HCT116 (cell line): ENCODE results near the gene CDH13. TPM values are rescaled to one million over a fixed set of nuclear protein-coding genes. Genes with fewer than 3 reads are reported as not detected.

ENCODE experiments used
- ATAC-seq: fragments of 200-7000 bp; cut with Tn5 transposase; 2 replicates; pipeline ENCODE4 v1.9.1; 2020; ENCODE audit warnings: mild to moderate bottlenecking, moderate library complexity
- BruUV-seq: library from RNA; stranded (reverse); fragments of 400-500 nt; replicated peaks from 2 replicates; lab custom pipeline; 2021; lab: Mats Ljungman, UMichigan
- CTCF ChIA-PET: fragments of 300-600 bp; sonication (Branson Sonifier 250); formaldehyde crosslinking; loops from one replicate; lab custom pipeline; 2021; ENCODE audit warnings: antibody characterized with exemption; lab: Charles Lee
- POLR2A ChIA-PET: fragments of 300-600, 350-600 bp; sonication (Branson Sonifier 250); formaldehyde crosslinking; loops from one replicate; lab custom pipeline; 2021; ENCODE audit warnings: antibody characterized with exemption; lab: Charles Lee
- RAD21 ChIA-PET, 2 experiments: fragments of 300-600 bp; sonication (Branson Sonifier 250); formaldehyde crosslinking; loops; one replicate each; lab custom pipeline; 2023; ENCODE audit warnings: low total read pairs in 2 of 2; ENCODE audit not compliant: uncharacterized antibody in 2 of 2, unreplicated experiment in 2 of 2, low non-redundant PET in 1 of 2; lab: Charles Lee
- DNase-seq: peaks from one replicate; pipeline ENCODE4 v3.0.0-alpha.2; 2010; ENCODE audit warnings: low read depth, low spot score
- H2AFZ ChIP-seq: fragments of 200-600 bp; shearing (Covaris generic), sonication (generic); 2 replicates; pipeline ENCODE4 v1.6.1; 2017; ENCODE audit warnings: low read depth, mixed run types, mixed read lengths, antibody characterized with exemption, low read length; ENCODE audit not compliant: poor library complexity, severe bottlenecking
- H3K27ac ChIP-seq: 2 replicates; pipeline ENCODE4 v1.5.1; 2012; ENCODE audit warnings: low read depth, low read length
- H3K27me3 ChIP-seq: fragments of 200-600 bp; sonication (generic); 2 replicates; pipeline ENCODE4 v1.6.1; 2016; ENCODE audit warnings: mixed run types, low read length, mixed read lengths; ENCODE audit not compliant: insufficient read depth
- H3K36me3 ChIP-seq, 2 experiments: fragments of 200-500 bp in 1 of 2; fragments of 200-600 bp in 1 of 2; sonication (Bioruptor generic) in 1 of 2; sonication (generic) in 1 of 2; 2 replicates each; pipeline versions ENCODE4 v1.5.1 to v1.6.1; 2014 to 2016; ENCODE audit warnings: low read length in 2 of 2, inconsistent platforms in 1 of 2, mixed read lengths in 1 of 2, mixed run types in 1 of 2; ENCODE audit not compliant: insufficient read depth in 2 of 2, control insufficient read depth in 1 of 2
- H3K4me1 ChIP-seq, 2 experiments: fragments of 200-600 bp in 1 of 2; sonication (generic) in 1 of 2; 2 replicates each; pipeline versions ENCODE4 v1.5.1 to v1.6.1; 2012 to 2017; ENCODE audit warnings: low read length in 2 of 2, inconsistent platforms in 1 of 2, mild to moderate bottlenecking in 1 of 2, mixed read lengths in 1 of 2, mixed run types in 1 of 2, moderate library complexity in 1 of 2; ENCODE audit not compliant: insufficient read depth in 2 of 2, control insufficient read depth in 1 of 2
- H3K4me2 ChIP-seq: fragments of 200-600 bp; sonication (generic); 2 replicates; pipeline ENCODE4 v1.6.1; 2017; ENCODE audit warnings: mixed run types, low read length, mixed read lengths
- H3K4me3 ChIP-seq, 2 experiments: fragments of 200-600 bp in 1 of 2; sonication (generic) in 1 of 2; replicated peaks in 1 of 2; 2 replicates each; pipeline ENCODE4 v1.5.1; 2011 to 2016; ENCODE audit warnings: low read length in 2 of 2, control low read depth in 1 of 2, low read depth in 1 of 2, mild to moderate bottlenecking in 1 of 2, mixed read lengths in 1 of 2, mixed run types in 1 of 2
- H3K79me2 ChIP-seq: fragments of 200-600 bp; sonication (generic); 2 replicates; pipeline ENCODE4 v1.6.1; 2017; ENCODE audit warnings: mild to moderate bottlenecking, mixed run types, low read length, moderate library complexity, mixed read lengths; ENCODE audit not compliant: insufficient read depth
- H3K9ac ChIP-seq: fragments of 200-600 bp; sonication (generic); 2 replicates; pipeline ENCODE4 v1.6.1; 2016; ENCODE audit warnings: low read length, mixed read lengths
- H3K9me2 ChIP-seq: fragments of 200-600 bp; sonication (generic), shearing (Covaris generic); 2 replicates; pipeline ENCODE4 v1.6.1; 2017; ENCODE audit warnings: mixed run types, mild to moderate bottlenecking, moderate library complexity; ENCODE audit not compliant: insufficient read depth
- H3K9me3 ChIP-seq, 2 experiments: fragments of 200-500 bp in 1 of 2; fragments of 200-600 bp in 1 of 2; sonication (Bioruptor generic) in 1 of 2; sonication (generic) in 1 of 2; 2 replicates each; pipeline ENCODE4 v1.6.1; 2014 to 2017; ENCODE audit warnings: low read length in 2 of 2, mixed read lengths in 2 of 2, inconsistent platforms in 1 of 2, low read depth in 1 of 2, mild to moderate bottlenecking in 1 of 2, mixed run types in 1 of 2, moderate library complexity in 1 of 2; ENCODE audit not compliant: control insufficient read depth in 1 of 2, insufficient read depth in 1 of 2
- H4K20me1 ChIP-seq: fragments of 200-600 bp; sonication (generic), shearing (Covaris generic); 2 replicates; pipeline ENCODE4 v1.6.1; 2017; ENCODE audit warnings: mixed run types, mild to moderate bottlenecking, moderate library complexity; ENCODE audit not compliant: insufficient read depth
- CBX3 ChIP-seq: IDR thresholded peaks from 2 replicates; pipeline ENCODE4 v1.6.1; 2012; ENCODE audit warnings: low read depth
- CEBPB ChIP-seq: IDR thresholded peaks from 2 replicates; pipeline ENCODE4 v1.6.1; 2012; ENCODE audit warnings: low read depth
- EGR1 ChIP-seq: IDR thresholded peaks from 2 replicates; pipeline ENCODE4 v1.6.1; 2012; ENCODE audit warnings: low read depth
- EZH2 ChIP-seq: fragments of 200-600 bp; sonication (generic); IDR thresholded peaks from 2 replicates; pipeline ENCODE4 v1.6.1; 2017; ENCODE audit warnings: antibody characterized with exemption, mixed run types
- EZH2phosphoT487 ChIP-seq: fragments of 200-600 bp; IDR thresholded peaks from 2 replicates; pipeline ENCODE4 v1.6.1; 2018; ENCODE audit warnings: antibody characterized with exemption, borderline replicate concordance
- POLR2AphosphoS5 ChIP-seq: IDR thresholded peaks from 2 replicates; pipeline ENCODE4 v1.6.1; 2011; ENCODE audit warnings: mild to moderate bottlenecking, low read depth, low read length, moderate library complexity
- RAD21 ChIP-seq: IDR thresholded peaks from 2 replicates; pipeline ENCODE4 v1.6.1; 2012; ENCODE audit warnings: low read depth, mild to moderate bottlenecking
- TCF7L2 ChIP-seq: IDR thresholded peaks from 2 replicates; pipeline ENCODE4 v1.7.0; 2011; ENCODE audit warnings: borderline replicate concordance, inconsistent platforms; ENCODE audit not compliant: insufficient read depth, insufficient read length; ENCODE audit errors: extremely low read depth
- YY1 ChIP-seq: IDR thresholded peaks from 2 replicates; pipeline ENCODE4 v1.6.1; 2011; ENCODE audit warnings: low read length, low read depth, moderate library complexity, mild to moderate bottlenecking; ENCODE audit not compliant: insufficient replicate concordance; ENCODE audit errors: extremely low read depth
- ZFX ChIP-seq: fragments of 450-650 bp; IDR thresholded peaks from 2 replicates; pipeline ENCODE4 v1.6.1; 2017
- ZNF274 ChIP-seq: fragments of 200-500 bp; sonication (Bioruptor generic); IDR thresholded peaks from 2 replicates; pipeline ENCODE4 v1.6.1; 2014; ENCODE audit warnings: mild to moderate bottlenecking, low read depth, low read length, inconsistent platforms
- intact Hi-C: fragments of 100-400 bp; cut with micrococcal nuclease; formaldehyde crosslinking; loops from 2 replicates; pipeline ENCODE4 v1.10.0; 2022
- total RNA-seq: library from RNA; stranded (reverse); gene quantifications from one replicate; pipeline ENCODE4 v1.2.1, GENCODE V29; 2021; ENCODE audit not compliant: unreplicated experiment
- TF ChIP-seq, protein P1 (sequence below): IDR thresholded peaks from 2 replicates; pipeline ENCODE4 v1.6.1; 2012; ENCODE audit warnings: low read depth
- TF ChIP-seq, protein P2 (sequence below), 3 experiments: fragments of 200-600 bp in 1 of 3; sonication (generic) in 1 of 3; IDR thresholded peaks in 2 of 3; conservative IDR thresholded peaks in 1 of 3; 2 replicates each; pipeline ENCODE4 v1.5.1; 2012 to 2017; ENCODE audit warnings: low read depth in 2 of 3, low read length in 2 of 3, antibody characterized with exemption in 1 of 3, borderline replicate concordance in 1 of 3, control low read depth in 1 of 3, mild to moderate bottlenecking in 1 of 3, mixed read lengths in 1 of 3, mixed run types in 1 of 3, moderate library complexity in 1 of 3; ENCODE audit not compliant: insufficient read depth in 1 of 3
- TF ChIP-seq, protein P3 (sequence below): IDR thresholded peaks from 2 replicates; pipeline ENCODE4 v1.6.1; 2012

The CDH13 gene
- total RNA-seq, 1 experiment from 2014 or later: not detected

DNA sequence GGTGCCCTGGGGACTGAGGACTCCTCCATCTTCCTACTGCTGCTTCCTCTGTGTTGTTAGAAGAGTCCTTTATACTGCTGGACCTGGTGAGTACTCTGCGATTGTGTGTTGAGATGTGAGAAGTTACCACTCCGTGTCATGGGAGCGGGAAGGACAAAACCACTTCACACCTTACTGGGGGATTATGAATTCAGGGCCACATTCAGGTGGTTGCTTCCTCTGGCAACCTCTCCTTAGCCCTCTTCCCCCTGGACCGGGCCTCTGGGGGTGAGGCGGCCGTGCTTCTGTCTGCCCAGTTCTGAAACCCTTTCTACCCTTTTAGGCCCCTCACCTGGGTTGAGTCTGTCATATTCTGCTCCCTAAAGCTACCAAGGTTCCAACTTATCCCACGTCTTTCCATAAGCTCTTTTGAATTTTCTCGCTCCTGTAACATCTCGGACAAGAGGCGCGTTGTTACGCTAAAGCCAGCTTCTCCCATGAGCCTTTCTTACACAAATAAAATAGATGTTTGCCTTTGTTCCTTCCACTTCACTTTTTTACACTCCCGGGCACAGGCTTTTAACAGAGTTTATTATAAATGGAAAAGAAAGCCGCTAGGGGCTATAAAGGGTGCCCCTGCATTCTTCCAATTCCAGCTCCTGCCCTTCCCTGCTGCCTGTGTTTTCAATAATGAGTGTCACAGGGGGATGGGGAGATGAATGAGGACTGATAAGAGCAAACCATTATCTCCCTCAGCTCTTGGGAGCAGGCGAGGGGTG is 20.7 kb upstream of the CDH13 start:
- no peak overlapping the region for H3K4me3 ChIP-seq
- H3K9ac ChIP-seq: no peak overlapping the region
- no peak overlapping the region for H3K4me2 ChIP-seq
- H3K36me3 ChIP-seq: no peaks in the 10 kb centered on the region
- no peak for DNase-seq
- H4K20me1 ChIP-seq: no peaks in the 10 kb centered on the region
- H3K27me3 ChIP-seq: 0 out of 2 replicates have a peak, but pooled peaks cover 8% of the 10 kb centered on the region
- H3K79me2 ChIP-seq: no peaks in the 10 kb centered on the region
- POLR2A ChIA-PET: no interaction called here
- no peaks in the 10 kb centered on the region for H3K4me1 ChIP-seq
- no peak overlapping the region for H3K27ac ChIP-seq
- TF ChIP-seq EZH2phosphoT487: no peak
- TF ChIP-seq ZNF274: no peak
- no peak for TF ChIP-seq CBX3
- no peak for TF ChIP-seq EGR1
- no peak for TF ChIP-seq TCF7L2
- TF ChIP-seq, protein P1, sequence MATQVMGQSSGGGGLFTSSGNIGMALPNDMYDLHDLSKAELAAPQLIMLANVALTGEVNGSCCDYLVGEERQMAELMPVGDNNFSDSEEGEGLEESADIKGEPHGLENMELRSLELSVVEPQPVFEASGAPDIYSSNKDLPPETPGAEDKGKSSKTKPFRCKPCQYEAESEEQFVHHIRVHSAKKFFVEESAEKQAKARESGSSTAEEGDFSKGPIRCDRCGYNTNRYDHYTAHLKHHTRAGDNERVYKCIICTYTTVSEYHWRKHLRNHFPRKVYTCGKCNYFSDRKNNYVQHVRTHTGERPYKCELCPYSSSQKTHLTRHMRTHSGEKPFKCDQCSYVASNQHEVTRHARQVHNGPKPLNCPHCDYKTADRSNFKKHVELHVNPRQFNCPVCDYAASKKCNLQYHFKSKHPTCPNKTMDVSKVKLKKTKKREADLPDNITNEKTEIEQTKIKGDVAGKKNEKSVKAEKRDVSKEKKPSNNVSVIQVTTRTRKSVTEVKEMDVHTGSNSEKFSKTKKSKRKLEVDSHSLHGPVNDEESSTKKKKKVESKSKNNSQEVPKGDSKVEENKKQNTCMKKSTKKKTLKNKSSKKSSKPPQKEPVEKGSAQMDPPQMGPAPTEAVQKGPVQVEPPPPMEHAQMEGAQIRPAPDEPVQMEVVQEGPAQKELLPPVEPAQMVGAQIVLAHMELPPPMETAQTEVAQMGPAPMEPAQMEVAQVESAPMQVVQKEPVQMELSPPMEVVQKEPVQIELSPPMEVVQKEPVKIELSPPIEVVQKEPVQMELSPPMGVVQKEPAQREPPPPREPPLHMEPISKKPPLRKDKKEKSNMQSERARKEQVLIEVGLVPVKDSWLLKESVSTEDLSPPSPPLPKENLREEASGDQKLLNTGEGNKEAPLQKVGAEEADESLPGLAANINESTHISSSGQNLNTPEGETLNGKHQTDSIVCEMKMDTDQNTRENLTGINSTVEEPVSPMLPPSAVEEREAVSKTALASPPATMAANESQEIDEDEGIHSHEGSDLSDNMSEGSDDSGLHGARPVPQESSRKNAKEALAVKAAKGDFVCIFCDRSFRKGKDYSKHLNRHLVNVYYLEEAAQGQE: no peak
- TF ChIP-seq CEBPB: no peak
- TF ChIP-seq, protein P2, sequence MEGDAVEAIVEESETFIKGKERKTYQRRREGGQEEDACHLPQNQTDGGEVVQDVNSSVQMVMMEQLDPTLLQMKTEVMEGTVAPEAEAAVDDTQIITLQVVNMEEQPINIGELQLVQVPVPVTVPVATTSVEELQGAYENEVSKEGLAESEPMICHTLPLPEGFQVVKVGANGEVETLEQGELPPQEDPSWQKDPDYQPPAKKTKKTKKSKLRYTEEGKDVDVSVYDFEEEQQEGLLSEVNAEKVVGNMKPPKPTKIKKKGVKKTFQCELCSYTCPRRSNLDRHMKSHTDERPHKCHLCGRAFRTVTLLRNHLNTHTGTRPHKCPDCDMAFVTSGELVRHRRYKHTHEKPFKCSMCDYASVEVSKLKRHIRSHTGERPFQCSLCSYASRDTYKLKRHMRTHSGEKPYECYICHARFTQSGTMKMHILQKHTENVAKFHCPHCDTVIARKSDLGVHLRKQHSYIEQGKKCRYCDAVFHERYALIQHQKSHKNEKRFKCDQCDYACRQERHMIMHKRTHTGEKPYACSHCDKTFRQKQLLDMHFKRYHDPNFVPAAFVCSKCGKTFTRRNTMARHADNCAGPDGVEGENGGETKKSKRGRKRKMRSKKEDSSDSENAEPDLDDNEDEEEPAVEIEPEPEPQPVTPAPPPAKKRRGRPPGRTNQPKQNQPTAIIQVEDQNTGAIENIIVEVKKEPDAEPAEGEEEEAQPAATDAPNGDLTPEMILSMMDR (IDR thresholded peaks at IDR 0.05 in 2 of 3, conservative IDR thresholded peaks at IDR 0.05 in 1 of 3; ENCODE audit: borderline replicate concordance in 1 of 3, insufficient read depth in 1 of 3, low read depth in 2 of 3, low read length in 2 of 3): no peak
- TF ChIP-seq RAD21: no peak
- no peak for TF ChIP-seq YY1
- TF ChIP-seq ZFX: no peak
- TF ChIP-seq, protein P3, sequence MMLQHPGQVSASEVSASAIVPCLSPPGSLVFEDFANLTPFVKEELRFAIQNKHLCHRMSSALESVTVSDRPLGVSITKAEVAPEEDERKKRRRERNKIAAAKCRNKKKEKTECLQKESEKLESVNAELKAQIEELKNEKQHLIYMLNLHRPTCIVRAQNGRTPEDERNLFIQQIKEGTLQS: no peak
- TF ChIP-seq EZH2: no peak
- TF ChIP-seq POLR2AphosphoS5: no peak
- TF ChIP-seq, all 23 proteins: peak for 0
- ChIA-PET RAD21 (no interaction called here), CTCF (no interaction called here)
- no TSS peak for BruUV-seq
- Histone ChIP-seq H2AFZ (no peak overlapping the region), H3K9me3 (no peaks in the 10 kb centered on the region; a peak in 1 of 4 replicates), H3K9me2 (no peaks in the 10 kb centered on the region)
- ATAC-seq: no peak
- intact Hi-C loops: loop anchor here (10.0 kb wide), 1 partner anchor 609 kb away; no protein-coding TSS in a partner anchor
